Measurements from ENCODE around the gene ATP10A.
A peak's percentile ranks its signal among the peaks of the same experiment; 100 is the strongest.

The ATP10A gene

GRCh38 chr15:25892126-25892525 is 29.0 kb upstream of the ATP10A start:
- TF ChIP-seq CTCF (conservative IDR thresholded peaks at IDR 0.05; ENCODE audit: low read length): no peak
- DNase-seq (ENCODE audit: low read depth): peak; percentile 52
- no peak overlapping the region for H3K4me3 ChIP-seq (ENCODE audit: low read length)

- no peak overlapping the region for H3K4me3 ChIP-seq (ENCODE audit: low read length)
- no peak for TF ChIP-seq CTCF (conservative IDR thresholded peaks at IDR 0.05; ENCODE audit: low read length)
- DNase-seq (ENCODE audit: low read depth): no peak
These were observed 28.0 kb upstream of the ATP10A start for GRCh38 chr15:25891081-25891480.

- no peak overlapping the region for H3K4me3 ChIP-seq (ENCODE audit: low read length)
- no peak for TF ChIP-seq CTCF (conservative IDR thresholded peaks at IDR 0.05; ENCODE audit: low read length)
- DNase-seq (ENCODE audit: low read depth): peak; percentile 83
These were observed 27.4 kb upstream of the ATP10A start for GRCh38 chr15:25890529-25890928.

GRCh38 chr15:25887870-25888269 is 24.7 kb upstream of the ATP10A start:
- no peak for DNase-seq (ENCODE audit: low read depth)
- no peak overlapping the region for H3K4me3 ChIP-seq (ENCODE audit: low read length)
- TF ChIP-seq CTCF (conservative IDR thresholded peaks at IDR 0.05; ENCODE audit: low read length): no peak

GRCh38 chr15:25886498-25887140 is 23.5 kb upstream of the ATP10A start:
- DNase-seq (ENCODE audit: low read depth): no peak
- no peak for TF ChIP-seq CTCF (conservative IDR thresholded peaks at IDR 0.05; ENCODE audit: low read length)
- H3K4me3 ChIP-seq (ENCODE audit: low read length): no peak overlapping the region

GRCh38 chr15:25884370-25884769 is 21.2 kb upstream of the ATP10A start:
- no peak for DNase-seq (ENCODE audit: low read depth)
- H3K4me3 ChIP-seq (ENCODE audit: low read length): no peak overlapping the region
- no peak for TF ChIP-seq CTCF (conservative IDR thresholded peaks at IDR 0.05; ENCODE audit: low read length)

GRCh38 chr15:25883463-25884259 is 20.5 kb upstream of the ATP10A start:
- peak; percentile 97 for DNase-seq (ENCODE audit: low read depth)
- no peak for TF ChIP-seq CTCF (conservative IDR thresholded peaks at IDR 0.05; ENCODE audit: low read length)

More at GRCh38 chr15:25883463-25884259, 20.5 kb upstream of the ATP10A start:
- no peak overlapping the region for H3K4me3 ChIP-seq (ENCODE audit: low read length)

Measured in AG10803 (cell line).